GM23248 (cell line): Measurements from ENCODE around the gene PTCSC3. TPM values are rescaled to one million over a fixed set of nuclear protein-coding genes. Genes with fewer than 3 reads are reported as not detected.

Source experiments
- DNase-seq: peaks from one replicate; pipeline ENCODE4 v3.0.0-alpha.2; 2015
- H2AFZ ChIP-seq: fragments of 200-600 bp; sonication (generic); 2 replicates; pipeline ENCODE4 v1.6.1; 2016; ENCODE audit warnings: antibody characterized with exemption
- H3F3A ChIP-seq: fragments of 200-600 bp; sonication (generic); 2 replicates; pipeline ENCODE4 v1.6.1; 2016; ENCODE audit warnings: mild to moderate bottlenecking, antibody characterized with exemption, mixed run types; ENCODE audit not compliant: insufficient read depth
- H3K27ac ChIP-seq: fragments of 200-600 bp; sonication (generic); 2 replicates; pipeline ENCODE4 v1.5.1; 2016; ENCODE audit warnings: mild to moderate bottlenecking
- H3K27me3 ChIP-seq: fragments of 200-600 bp; sonication (generic); replicated peaks from 2 replicates; pipeline ENCODE4 v1.6.1; 2016; ENCODE audit warnings: mild to moderate bottlenecking; ENCODE audit not compliant: insufficient read depth
- H3K36me3 ChIP-seq: fragments of 200-600 bp; sonication (generic); 2 replicates; pipeline ENCODE4 v1.6.1; 2016; ENCODE audit warnings: low read depth, mild to moderate bottlenecking
- H3K4me1 ChIP-seq: fragments of 200-600 bp; sonication (generic); 2 replicates; pipeline ENCODE4 v1.6.1; 2016; ENCODE audit warnings: mild to moderate bottlenecking; ENCODE audit not compliant: insufficient read depth
- H3K4me2 ChIP-seq: fragments of 200-600 bp; sonication (generic); one replicate; pipeline ENCODE4 v1.6.1; 2016; ENCODE audit warnings: mild to moderate bottlenecking; ENCODE audit not compliant: unreplicated experiment
- H3K4me3 ChIP-seq: fragments of 200-600 bp; sonication (generic); 2 replicates; pipeline ENCODE4 v1.5.1; 2016; ENCODE audit warnings: mild to moderate bottlenecking
- H3K79me2 ChIP-seq: fragments of 200-600 bp; sonication (generic); 2 replicates; pipeline ENCODE4 v1.6.1; 2016; ENCODE audit warnings: mild to moderate bottlenecking; ENCODE audit not compliant: insufficient read depth
- H3K9ac ChIP-seq: fragments of 200-600 bp; sonication (generic); 2 replicates; pipeline ENCODE4 v1.6.1; 2016; ENCODE audit warnings: mild to moderate bottlenecking
- H3K9me2 ChIP-seq: fragments of 200-600 bp; sonication (generic); 2 replicates; pipeline ENCODE4 v1.6.1; 2016; ENCODE audit warnings: mixed run types, mild to moderate bottlenecking, moderate library complexity; ENCODE audit not compliant: insufficient read depth
- H3K9me3 ChIP-seq: fragments of 200-600 bp; sonication (generic); one replicate; pipeline ENCODE4 v1.6.1; 2017; ENCODE audit warnings: low read depth
- H4K20me1 ChIP-seq: fragments of 200-600 bp; sonication (generic); 2 replicates; pipeline ENCODE4 v1.6.0; 2016; ENCODE audit not compliant: insufficient read depth
- EZH2 ChIP-seq: fragments of 200-600 bp; sonication (generic); IDR thresholded peaks from 2 replicates; pipeline ENCODE4 v1.6.1; 2018; ENCODE audit warnings: antibody characterized with exemption, mild to moderate bottlenecking; ENCODE audit not compliant: insufficient read depth, poor library complexity, severe bottlenecking
- EZH2phosphoT487 ChIP-seq: fragments of 200-600 bp; sonication (generic); IDR thresholded peaks from 2 replicates; pipeline ENCODE4 v1.6.1; 2018; ENCODE audit warnings: antibody characterized with exemption, moderate library complexity, mild to moderate bottlenecking, low read depth; ENCODE audit not compliant: insufficient read depth
- WGBS, 2 experiments: methylation state at CpG; one replicate each; pipeline ENCODE4 v1.1.6; 2015 to 2017; ENCODE audit warnings: low lambda C conversion rate in 2 of 2, low coverage in 1 of 2; ENCODE audit errors: missing lambda C conversion rate in 2 of 2; 5-methylcytosine and 5-hydroxymethylcytosine counted together
- in situ Hi-C: fragments of 300-500 bp; cut with MboI; formaldehyde crosslinking; loops from 2 replicates; pipeline ENCODE4 v1.15.0; 2020
- polyA plus RNA-seq: library from polyadenylated mRNA; unstranded; fragments of >200 nt; fragmentation: Nextera tagmentation; extraction: Ambion mirVana; gene quantifications from 2 replicates; pipeline ENCODE4 v1.2.1, GENCODE V29; 2016
- total RNA-seq: library from RNA; depleted of rRNA; stranded (reverse); fragments of >200 nt; shearing (Covaris generic); gene quantifications from 2 replicates; pipeline ENCODE4 v1.2.3, GENCODE V29; 2014

Gene PTCSC3
- total and polyA plus RNA-seq, 2 experiments from 2014 or later = not detected

GRCh38 chr14:36183402-36183801 lies 6.9 kb upstream of the PTCSC3 start:
- TF ChIP-seq EZH2 (no peak), EZH2phosphoT487 (no peak)
- Histone ChIP-seq H3K9me3 (no peaks in the 10 kb centered on the region), H3K79me2 (no peaks in the 10 kb centered on the region), H3K27me3 (no peaks in the 10 kb centered on the region), H3K9me2 (no peaks in the 10 kb centered on the region), H3K4me3 (no peak overlapping the region), H4K20me1 (no peaks in the 10 kb centered on the region), H3F3A (no peaks in the 10 kb centered on the region), H3K4me1 (no peaks in the 10 kb centered on the region), H2AFZ (no peak overlapping the region), H3K9ac (no peak overlapping the region), H3K27ac (no peak overlapping the region), H3K36me3 (no peaks in the 10 kb centered on the region), H3K4me2 (no peak overlapping the region)
- no peak for DNase-seq
- in situ Hi-C loops = no loop called here
- WGBS, 2 experiments = 26 to 28% methylated on average over 3 of the region's 3 CpGs

GRCh38 chr14:36181417-36181816 lies 4.9 kb upstream of the PTCSC3 start:
- in situ Hi-C loops = no loop called here
- H3K27ac ChIP-seq = no peak overlapping the region
- no peaks in the 10 kb centered on the region for H3K36me3 ChIP-seq
- H3K4me2 ChIP-seq = no peak overlapping the region
- no peaks in the 10 kb centered on the region for H3K9me3 ChIP-seq
- H3K9me2 ChIP-seq = no peaks in the 10 kb centered on the region
- no peak for DNase-seq
- no peaks in the 10 kb centered on the region for H3K4me1 ChIP-seq
- no peak overlapping the region for H2AFZ ChIP-seq
- H3K9ac ChIP-seq = no peak overlapping the region
- H3K27me3 ChIP-seq = no peaks in the 10 kb centered on the region
- 37 to 50% methylated on average over 5 of the region's 5 CpGs for WGBS, 2 experiments
- no peaks in the 10 kb centered on the region for H4K20me1 ChIP-seq
- no peaks in the 10 kb centered on the region for H3F3A ChIP-seq
- TF ChIP-seq EZH2 = no peak
- H3K4me3 ChIP-seq = no peak overlapping the region
- H3K79me2 ChIP-seq = no peaks in the 10 kb centered on the region

- Histone ChIP-seq H3K4me3 (no peak overlapping the region), H3K9me3 (no peaks in the 10 kb centered on the region), H3K79me2 (no peaks in the 10 kb centered on the region), H2AFZ (no peak overlapping the region), H3K4me1 (no peaks in the 10 kb centered on the region), H3K36me3 (no peaks in the 10 kb centered on the region), H3K9ac (no peak overlapping the region), H4K20me1 (no peaks in the 10 kb centered on the region), H3F3A (no peaks in the 10 kb centered on the region), H3K4me2 (no peak overlapping the region), H3K27ac (no peak overlapping the region), H3K27me3 (no peaks in the 10 kb centered on the region; the same call in 1 of the 2 replicates), H3K9me2 (peaks cover 4% of the 10 kb centered on the region; the same call in 1 of the 2 replicates)
- no peak for TF ChIP-seq EZH2
- no peak for TF ChIP-seq EZH2phosphoT487
- in situ Hi-C loops = no loop called here
- WGBS, 2 experiments = 10 to 16% methylated on average over 1 of the region's 1 CpG
- no peak for DNase-seq
Observed at GRCh38 chr14:36177489-36177888, 967 bp upstream of the PTCSC3 start.

- H3K9ac ChIP-seq = no peak overlapping the region
- TF ChIP-seq EZH2 = no peak
- no peak for TF ChIP-seq EZH2phosphoT487
- H3F3A ChIP-seq = no peaks in the 10 kb centered on the region
- in situ Hi-C loops = no loop called here
- no peak for DNase-seq
- no peak overlapping the region for H3K4me2 ChIP-seq
- H3K9me2 ChIP-seq = peaks cover 4% of the 10 kb centered on the region; the same call in 1 of the 2 replicates
- 24 to 31% methylated on average over 5 of the region's 5 CpGs for WGBS, 2 experiments
- H3K79me2 ChIP-seq = no peaks in the 10 kb centered on the region
- no peaks in the 10 kb centered on the region; the same call in none of the 2 replicates for H3K27me3 ChIP-seq
- H3K4me1 ChIP-seq = no peaks in the 10 kb centered on the region
- no peak overlapping the region for H2AFZ ChIP-seq
- no peak overlapping the region for H3K4me3 ChIP-seq
- H4K20me1 ChIP-seq = no peaks in the 10 kb centered on the region
- H3K27ac ChIP-seq = no peak overlapping the region
- H3K9me3 ChIP-seq = no peaks in the 10 kb centered on the region
- no peaks in the 10 kb centered on the region for H3K36me3 ChIP-seq
Observed at GRCh38 chr14:36174767-36175424, 1.6 kb downstream of the PTCSC3 start.

- Histone ChIP-seq H2AFZ (no peak overlapping the region), H3K79me2 (no peaks in the 10 kb centered on the region), H3K9ac (no peak overlapping the region), H3K4me2 (no peak overlapping the region), H3K9me2 (peaks cover 4% of the 10 kb centered on the region; the same call in 1 of the 2 replicates), H3K9me3 (no peaks in the 10 kb centered on the region), H3K36me3 (no peaks in the 10 kb centered on the region), H3K27ac (no peak overlapping the region), H3K27me3 (no peaks in the 10 kb centered on the region; the same call in none of the 2 replicates), H3K4me3 (no peak overlapping the region), H4K20me1 (no peaks in the 10 kb centered on the region), H3K4me1 (no peaks in the 10 kb centered on the region), H3F3A (no peaks in the 10 kb centered on the region)
- no peak for DNase-seq
- no peak for TF ChIP-seq EZH2
- no peak for TF ChIP-seq EZH2phosphoT487
- in situ Hi-C loops = no loop called here
- 12 to 27% methylated on average over 1 of the region's 1 CpG for WGBS, 2 experiments
Observed at GRCh38 chr14:36173161-36173560, 3.4 kb downstream of the PTCSC3 start.
